Epithelial cell of umbilical artery (primary cell): ENCODE data around the gene TNRC6B. TPM values are rescaled to one million over a fixed set of nuclear protein-coding genes. Genes with fewer than 3 reads are reported as not detected.

Source experiments
- total RNA-seq: library from RNA; depleted of rRNA; stranded (reverse); fragments of >200 nt; gene quantifications from 2 replicates; pipeline ENCODE4 v1.2.3, GENCODE V29; 2014

TNRC6B gene, protein sequence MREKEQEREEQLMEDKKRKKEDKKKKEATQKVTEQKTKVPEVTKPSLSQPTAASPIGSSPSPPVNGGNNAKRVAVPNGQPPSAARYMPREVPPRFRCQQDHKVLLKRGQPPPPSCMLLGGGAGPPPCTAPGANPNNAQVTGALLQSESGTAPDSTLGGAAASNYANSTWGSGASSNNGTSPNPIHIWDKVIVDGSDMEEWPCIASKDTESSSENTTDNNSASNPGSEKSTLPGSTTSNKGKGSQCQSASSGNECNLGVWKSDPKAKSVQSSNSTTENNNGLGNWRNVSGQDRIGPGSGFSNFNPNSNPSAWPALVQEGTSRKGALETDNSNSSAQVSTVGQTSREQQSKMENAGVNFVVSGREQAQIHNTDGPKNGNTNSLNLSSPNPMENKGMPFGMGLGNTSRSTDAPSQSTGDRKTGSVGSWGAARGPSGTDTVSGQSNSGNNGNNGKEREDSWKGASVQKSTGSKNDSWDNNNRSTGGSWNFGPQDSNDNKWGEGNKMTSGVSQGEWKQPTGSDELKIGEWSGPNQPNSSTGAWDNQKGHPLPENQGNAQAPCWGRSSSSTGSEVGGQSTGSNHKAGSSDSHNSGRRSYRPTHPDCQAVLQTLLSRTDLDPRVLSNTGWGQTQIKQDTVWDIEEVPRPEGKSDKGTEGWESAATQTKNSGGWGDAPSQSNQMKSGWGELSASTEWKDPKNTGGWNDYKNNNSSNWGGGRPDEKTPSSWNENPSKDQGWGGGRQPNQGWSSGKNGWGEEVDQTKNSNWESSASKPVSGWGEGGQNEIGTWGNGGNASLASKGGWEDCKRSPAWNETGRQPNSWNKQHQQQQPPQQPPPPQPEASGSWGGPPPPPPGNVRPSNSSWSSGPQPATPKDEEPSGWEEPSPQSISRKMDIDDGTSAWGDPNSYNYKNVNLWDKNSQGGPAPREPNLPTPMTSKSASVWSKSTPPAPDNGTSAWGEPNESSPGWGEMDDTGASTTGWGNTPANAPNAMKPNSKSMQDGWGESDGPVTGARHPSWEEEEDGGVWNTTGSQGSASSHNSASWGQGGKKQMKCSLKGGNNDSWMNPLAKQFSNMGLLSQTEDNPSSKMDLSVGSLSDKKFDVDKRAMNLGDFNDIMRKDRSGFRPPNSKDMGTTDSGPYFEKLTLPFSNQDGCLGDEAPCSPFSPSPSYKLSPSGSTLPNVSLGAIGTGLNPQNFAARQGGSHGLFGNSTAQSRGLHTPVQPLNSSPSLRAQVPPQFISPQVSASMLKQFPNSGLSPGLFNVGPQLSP (N-terminal part only)
- total RNA-seq = 11.7 and 13.1 TPM in 2 replicates

DNA sequence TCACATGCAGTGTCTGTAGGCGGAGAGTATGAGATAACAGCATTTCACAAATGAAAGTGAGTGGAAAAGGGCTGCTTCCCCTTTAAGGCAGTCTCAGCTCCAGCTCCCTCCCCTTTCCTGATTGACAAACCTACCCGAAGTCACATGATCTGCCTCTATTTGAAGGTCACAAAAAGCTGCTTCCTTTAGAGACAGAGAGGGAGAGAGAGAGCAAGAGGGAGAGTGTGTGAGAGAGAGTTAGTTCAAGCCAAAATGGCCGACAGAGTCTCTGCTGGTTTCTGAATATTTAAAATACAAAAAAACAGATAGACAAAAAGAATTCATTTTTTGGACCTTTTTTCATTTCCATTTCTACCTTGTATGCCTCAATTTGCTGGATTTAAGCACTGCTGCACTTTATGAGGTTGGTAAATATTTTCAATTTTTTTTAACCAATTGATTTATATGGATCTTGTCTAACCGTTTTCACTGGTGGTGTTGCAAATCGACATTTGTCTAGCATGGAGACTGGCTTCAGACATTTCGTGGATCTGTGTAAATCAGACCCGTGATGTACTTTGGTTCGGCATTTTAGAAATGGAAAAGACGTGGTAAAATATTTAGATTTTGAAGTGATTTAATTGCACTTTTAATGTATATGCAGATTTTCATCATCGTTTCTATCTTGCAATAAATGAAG is at the start of gene TNRC6B:
Gene TNRC6B, plus strand, starts transcription at position 188 of the 679 bp plus-strand sequence. Its CDS starts 211 bp downstream, at position 399.

DNA sequence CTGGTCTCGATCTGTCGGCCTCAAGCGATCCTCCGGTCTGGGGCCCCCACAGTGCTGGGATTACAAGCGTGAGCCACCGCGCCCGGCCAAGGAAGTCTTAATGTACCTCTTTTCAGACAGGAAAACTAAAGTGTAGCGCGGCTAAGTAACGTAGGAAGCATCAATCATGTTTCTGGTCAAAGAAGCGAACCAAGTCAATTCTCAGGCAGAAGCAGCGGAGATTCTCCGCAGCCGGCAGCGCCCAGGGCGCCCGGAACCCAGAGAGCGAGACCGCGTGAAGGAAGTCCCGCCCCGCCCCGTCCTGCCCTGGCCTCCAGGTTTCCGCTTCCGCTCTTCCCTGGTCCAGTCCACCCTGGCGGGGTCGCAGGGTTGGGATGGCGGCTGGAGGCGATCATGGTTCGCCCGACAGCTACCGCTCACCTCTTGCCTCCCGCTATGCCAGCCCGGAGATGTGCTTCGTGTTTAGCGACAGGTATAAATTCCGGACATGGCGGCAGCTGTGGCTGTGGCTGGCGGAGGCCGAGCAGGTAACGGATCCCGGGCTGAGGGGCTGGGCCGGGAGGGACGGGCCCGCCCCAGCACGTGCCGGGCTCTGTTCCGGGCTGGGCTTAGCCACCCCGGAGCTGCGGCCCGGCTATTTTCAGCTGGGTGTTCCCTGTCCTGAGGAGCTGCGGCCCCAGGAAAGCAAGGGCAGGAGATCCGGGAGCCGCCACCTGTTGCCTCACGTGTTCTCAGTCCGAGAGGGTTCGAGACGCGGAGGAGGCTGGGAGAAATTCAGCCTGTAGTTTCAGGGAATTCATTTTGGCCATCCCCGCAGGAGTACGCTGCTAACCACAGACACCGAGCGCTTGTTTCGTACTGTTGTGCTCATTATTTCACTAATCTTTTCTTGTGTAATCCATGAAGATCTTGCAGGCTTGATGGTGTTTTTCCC is 168.7 kb downstream of the TNRC6B start, which contains the start of gene ADSL:
Gene ADSL, plus strand, starts transcription at position 316 of the 934 bp plus-strand sequence. Its CDS starts 59 bp downstream, at position 375.

Other genes starting within 250 kb of the TNRC6B start
- gene TMA7B, start 217.5 kb upstream of the TNRC6B start, total RNA-seq = not detected in 2 replicates
- gene FAM83F, start 183.0 kb upstream of the TNRC6B start, total RNA-seq = not detected in 2 replicates
- gene ADSL, start 168.6 kb downstream of the TNRC6B start, total RNA-seq = 201 and 211 TPM in 2 replicates
- 51.3 and 62.0 TPM in 2 replicates for gene SGSM3, start 192.7 kb downstream of the TNRC6B start, total RNA-seq